GM21515 (cell line): ENCODE data around the gene OXNAD1.

Experiments
- ATAC-seq: cut with Tn5 transposase; IDR thresholded peaks from one replicate; pipeline ENCODE4 v1.9.1; 2021; ENCODE audit not compliant: unreplicated experiment

The OXNAD1 gene, protein sequence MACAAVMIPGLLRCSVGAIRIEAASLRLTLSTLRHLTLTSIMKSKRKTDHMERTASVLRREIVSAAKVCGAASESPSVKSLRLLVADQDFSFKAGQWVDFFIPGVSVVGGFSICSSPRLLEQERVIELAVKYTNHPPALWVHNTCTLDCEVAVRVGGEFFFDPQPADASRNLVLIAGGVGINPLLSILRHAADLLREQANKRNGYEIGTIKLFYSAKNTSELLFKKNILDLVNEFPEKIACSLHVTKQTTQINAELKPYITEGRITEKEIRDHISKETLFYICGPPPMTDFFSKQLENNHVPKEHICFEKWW

DNA sequence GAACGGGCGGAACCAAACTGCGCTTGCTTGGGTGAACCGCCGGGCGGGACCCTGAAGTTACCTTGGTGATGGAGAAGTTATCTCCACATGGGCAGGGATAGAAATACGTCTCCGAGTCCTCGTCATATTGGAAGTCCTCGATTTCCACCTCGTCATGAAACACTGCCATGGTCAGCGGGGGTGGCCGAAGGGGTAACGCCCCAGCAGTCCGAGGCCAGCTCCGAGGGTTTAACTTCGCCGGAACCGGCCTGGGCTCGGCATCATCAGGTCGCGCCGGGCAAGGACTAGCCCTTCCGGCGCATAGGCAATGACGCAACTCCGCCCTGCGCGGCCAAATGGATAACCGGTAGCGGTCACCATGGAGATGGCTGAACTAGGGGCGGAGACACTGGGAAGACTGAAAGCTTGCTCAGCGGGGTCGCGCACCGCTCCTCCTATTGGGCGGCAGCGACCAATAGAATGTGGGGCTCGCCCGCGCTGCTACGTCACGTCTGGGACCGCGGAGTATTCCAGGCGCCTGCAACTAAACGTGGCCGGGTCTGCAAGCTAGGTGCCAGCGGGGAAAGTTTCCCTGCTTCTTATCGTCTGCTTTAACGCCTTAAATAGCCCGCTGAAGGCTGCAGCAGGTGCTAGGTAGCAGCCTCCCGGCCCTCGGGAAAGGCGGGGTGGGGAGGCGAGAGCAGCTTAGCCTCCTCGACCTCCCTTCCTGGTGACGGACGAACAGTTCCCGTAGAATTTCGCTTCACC lies at the start of gene OXNAD1, which contains the start of gene DPH3:
Gene OXNAD1 (plus strand): TSS at position 505 of the 747 bp plus-strand sequence. CDS start 5,741 bp downstream, outside the sequence.
Gene DPH3 (minus strand): TSS at position 236 of the 747 bp plus-strand sequence. CDS start 67 bp downstream, at position 169.
- peak; percentile 98 for ATAC-seq

DNA sequence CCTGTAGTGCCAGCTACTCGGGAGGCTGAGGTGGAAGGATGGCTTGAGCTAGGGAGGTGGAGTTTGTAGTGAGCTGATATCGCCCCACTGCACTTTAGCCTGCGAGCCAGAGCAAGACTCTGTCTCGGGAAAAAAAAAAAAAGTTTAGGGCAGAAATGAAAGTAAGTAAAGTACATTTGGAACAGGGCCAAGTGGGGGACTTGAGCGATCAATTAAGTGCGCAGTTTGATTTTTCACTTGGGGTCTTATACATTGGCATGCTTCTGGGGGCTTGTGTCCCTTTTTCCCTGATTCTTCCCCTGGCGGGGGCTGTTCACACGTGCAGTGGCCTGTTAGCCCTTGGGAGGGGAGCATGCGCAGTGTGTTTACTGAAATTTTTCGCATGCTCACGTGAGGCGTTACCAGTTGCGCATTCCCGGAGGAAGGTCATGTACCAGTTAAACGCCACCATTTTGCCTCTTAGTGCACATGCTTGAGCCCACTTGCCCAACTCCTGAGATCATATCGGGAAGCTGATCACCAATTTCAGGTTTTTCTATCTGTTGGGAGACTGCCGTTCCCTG lies 48.6 kb upstream of the OXNAD1 start:
- no peak for ATAC-seq

DNA sequence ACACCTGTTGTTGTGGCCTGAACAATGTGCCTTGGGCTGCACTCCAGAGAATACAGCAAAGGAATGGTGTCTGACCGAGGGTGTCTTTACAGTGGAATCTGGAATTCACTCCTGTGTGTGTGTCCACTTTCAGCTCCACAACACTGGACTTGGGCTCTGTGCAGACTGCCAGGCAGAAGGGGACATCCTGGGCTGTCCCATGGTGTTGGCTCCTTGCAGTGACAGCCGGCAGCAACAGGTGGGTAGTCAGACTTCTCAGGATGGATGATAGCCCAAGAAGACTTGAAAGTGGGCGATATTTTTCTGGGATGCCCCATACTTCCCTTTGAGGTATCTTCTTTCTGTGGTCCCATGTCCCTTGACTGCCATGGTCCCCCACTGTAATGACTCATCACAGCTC lies 45.2 kb upstream of the OXNAD1 start:
- no peak for ATAC-seq

DNA sequence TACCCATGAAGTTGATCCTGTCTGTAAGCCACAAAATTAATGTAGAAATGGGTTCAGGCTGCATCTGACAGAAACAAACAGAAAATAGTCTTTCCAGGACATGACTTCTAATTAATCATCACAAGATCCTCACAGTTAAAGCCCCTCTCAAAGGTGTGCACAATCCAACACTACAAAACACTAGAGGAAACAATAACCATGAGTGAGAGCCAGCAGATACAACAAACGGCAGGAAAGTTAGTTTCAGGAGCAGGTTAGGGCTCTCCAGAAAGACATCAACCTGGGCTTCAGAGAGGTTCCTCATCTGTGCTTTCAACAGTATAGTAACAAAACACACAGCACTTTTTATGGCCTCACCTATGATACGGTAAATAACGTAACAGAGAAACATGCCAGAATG lies 43.0 kb upstream of the OXNAD1 start:
- ATAC-seq, result no peak

DNA sequence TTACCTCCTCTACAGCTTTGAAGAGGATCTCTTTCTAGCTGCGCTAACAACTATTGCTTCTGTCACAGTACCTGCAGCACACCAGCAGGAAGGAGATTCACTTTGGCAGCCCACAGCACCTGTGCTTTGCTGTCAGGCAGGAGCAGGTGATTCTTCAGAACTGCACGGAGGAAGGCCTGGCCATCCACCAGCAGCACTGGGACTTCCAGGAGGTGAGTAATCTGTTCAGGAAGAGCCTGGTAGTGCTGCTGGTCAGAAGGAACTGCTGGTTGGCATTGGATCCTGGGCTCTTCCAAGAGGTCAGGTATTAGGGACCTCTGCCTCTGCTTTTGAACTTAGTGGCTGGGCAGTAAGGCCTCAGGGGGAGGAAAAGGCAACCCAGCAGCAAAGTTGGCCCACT lies 42.5 kb upstream of the OXNAD1 start:
- no peak for ATAC-seq

DNA sequence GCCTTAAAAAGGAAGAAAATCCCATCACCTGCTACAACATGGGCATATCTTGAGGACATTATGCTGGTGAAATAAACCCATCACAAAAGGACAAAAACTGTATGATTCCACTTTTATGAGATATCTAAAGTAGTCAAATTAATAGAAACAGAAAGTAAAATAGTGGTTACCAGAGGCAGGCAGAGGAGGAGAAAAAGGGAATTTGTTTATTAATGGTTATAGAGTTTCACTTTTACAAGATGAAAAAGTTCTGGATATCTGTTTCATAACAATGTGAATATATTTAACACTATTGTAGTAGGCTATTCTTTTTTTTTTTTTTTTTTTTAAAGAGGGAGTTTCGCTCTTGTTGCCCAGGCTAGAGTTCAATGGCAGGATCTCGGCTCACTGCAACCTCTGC lies 40.7 kb upstream of the OXNAD1 start:
- no peak for ATAC-seq

DNA sequence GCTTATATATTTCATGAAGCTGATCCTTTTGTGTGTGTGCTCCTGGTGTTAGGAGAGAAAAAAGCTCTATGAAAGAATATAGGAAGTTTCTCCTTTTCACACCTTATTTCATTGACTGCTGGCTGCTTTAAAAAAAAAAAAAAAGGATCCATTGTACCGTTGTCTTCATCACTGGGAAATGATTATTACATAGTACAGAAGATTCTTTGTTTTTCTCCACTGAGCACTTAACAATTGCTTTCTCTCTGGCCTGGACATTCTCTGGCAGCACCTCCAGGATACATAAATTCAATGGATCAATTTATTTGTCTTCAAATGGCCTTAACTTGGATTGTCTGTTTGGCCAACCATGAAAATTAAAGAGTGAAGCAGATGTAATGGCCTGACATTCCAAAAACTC lies 37.4 kb upstream of the OXNAD1 start:
- no peak for ATAC-seq

DNA sequence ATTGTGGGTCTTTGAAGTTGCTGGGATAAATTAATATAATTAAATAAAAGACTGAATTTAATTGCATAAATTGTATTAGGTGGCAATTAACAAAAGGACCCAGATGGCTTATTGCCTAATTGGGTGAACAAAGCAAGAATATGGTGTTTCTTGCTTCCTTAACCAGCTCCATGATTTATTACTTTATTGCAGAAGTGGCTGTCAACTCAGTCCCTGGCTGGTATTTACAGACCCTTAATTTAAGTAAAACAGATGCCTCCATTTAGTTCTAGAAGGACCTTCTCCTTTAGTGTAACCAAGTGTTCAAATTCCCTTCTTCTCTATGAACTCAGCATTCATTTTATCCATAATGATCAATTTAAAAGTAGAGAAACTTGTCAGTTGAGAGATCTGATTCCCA lies 35.3 kb upstream of the OXNAD1 start:
- ATAC-seq, result no peak

DNA sequence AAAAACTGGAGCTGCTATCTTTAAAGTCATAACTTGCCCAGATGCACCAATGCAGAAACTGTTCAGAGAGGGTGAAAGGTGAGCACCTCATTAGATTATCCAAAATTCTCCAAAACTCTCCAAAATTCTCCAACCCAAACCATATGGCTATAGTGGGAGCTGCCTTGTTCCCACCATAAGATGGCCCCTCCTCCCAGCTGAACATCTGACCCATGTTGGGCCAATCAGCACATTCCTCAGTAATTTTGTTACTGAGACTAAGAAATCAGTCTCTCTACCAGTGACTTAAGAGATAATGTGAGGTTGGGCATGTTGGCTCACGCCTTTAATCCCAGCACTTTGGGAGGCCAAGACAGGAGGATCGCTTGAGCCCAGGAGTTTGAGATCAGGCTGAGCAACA lies 33.0 kb upstream of the OXNAD1 start:
- ATAC-seq, result no peak

DNA sequence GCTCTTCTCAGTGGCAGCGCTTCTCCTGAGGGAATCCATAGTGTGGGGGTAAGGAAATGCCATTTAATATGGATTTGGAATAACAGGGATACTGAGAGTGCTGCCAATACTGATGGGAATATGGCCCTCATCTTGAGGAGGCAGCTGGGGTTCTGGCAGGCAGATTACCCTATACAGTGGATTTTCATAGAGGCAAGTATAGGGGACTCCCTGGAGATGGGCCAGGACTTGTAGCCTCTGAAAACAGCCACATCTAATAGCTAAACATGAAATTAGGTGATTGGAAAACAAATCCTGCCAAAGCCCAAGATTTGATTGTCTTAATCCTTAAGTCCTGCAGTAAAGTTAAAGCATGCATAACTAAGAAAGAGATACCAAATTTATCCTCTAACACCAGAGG lies 31.2 kb upstream of the OXNAD1 start:
- no peak for ATAC-seq

DNA sequence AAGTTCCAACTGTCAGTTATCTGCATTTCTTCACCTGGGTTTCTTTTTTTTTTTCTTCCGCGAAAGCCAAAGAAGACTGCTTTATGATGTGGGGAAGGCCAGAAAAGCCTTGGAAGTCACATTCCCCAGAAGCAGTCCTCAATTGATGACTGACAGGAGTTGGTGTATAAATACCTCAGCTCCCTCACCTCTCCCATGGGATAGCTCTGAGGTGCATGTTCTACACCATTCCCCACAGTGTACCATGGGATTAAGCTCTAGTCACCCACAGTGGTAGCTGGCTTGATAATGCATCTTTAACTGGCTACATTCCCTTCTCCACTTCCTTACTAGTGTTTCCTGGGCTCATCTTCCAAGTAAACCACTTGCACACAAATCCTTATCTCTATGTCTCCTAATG lies 30.7 kb upstream of the OXNAD1 start:
- ATAC-seq, result no peak

DNA sequence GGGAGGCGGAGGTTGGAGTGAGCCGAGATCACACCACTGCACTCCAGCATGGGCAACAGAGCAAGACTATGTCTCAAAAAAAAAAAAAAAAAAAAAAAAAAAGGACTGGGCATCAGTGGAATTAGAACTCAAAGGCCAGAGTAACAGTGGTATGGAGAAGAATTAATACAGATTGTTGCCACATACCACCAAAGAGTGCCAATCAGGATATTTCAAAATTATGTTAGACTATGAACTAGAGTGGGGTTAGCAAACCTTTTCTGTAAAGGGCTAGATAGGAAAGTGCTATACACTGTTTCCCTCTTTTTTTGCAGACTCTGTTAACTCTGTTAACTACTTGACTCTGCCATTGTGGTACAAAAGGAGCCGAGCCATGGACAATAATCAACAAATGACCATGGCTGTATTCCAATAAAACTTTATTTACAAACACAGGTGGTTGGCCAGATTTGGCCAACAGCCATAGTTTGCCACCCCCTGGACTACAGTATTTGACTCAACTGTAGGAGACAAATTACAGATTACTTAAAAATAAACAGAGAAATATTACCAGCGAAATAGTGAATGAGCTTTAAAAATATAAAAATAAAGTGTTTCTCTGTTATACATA lies 28.9 kb upstream of the OXNAD1 start:
- no peak for ATAC-seq

DNA sequence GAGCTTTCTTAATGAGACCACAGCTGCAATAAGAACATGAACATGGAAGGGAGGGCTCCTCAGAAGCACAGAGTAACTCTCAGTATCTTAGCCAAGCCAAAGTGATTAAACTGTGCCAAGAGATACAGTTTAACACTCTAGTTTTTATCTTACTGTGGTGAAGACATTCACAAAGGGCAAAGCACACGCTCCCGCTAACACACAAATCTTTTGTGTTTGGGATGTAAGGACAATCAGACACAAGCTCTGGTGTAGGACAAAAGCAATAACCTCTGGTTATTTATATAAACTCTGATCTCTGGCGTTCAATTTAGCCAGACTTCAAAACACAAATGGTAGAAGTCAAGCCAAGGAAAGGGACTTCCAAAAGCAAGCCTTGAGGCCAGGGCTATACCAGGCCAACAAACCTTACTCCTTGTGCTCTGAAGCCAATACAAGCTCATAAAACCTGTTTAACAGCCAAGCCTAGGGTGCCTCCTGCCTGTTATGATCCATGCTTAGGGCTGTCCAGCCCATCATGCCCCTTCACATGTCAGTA lies 28.1 kb upstream of the OXNAD1 start:
- no peak for ATAC-seq

DNA sequence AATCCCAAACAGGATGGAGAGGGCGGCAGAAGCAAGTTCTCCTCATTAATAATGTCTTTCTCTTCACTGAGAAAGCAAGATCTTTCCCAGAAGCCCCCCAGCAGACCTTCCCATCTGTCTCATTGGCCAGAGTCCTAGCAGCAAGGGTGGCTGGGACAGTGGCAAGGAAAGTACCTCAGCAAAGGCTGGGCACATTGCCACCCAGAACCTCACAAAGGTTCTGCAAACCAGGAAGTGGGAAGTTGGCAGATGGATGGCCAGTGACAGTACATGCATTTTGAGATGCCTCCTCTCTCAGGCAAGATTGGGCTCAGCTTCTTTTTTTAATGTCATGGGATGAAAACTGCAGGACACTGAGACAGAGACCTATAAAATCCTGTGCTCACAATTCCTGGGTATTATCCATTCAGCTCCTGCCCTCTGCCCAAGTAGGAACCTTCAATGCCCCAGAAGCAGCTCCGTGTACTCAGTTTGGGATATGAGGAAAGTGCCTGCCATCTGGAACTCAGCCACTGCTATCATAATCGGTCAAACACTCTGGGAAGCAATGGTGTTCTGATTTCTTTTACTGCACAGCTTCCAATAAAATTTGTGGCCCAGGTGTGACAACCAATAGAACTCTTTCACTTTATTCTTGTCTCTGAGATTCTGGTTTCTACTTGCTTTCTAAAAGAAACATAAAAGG lies 25.8 kb upstream of the OXNAD1 start:
- no peak for ATAC-seq

DNA sequence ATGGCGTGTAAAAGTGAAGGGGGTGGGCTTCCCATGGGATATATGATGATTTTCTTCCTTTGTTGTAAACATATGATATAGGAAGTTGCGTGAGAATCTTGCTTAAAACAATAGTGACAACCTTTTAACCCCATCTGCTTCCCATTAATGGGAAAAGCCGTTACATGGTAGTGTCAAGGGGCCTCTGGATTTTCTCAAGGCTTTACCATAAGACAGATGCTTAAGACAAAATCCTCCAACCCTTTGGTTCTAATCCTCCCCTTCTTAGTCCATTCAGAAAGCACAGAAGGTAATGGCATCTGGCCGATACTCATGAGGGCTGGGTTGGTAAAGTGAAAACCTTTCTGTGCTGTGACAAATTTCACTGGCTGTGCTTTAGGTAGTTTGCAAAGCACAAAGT lies 25.2 kb upstream of the OXNAD1 start:
- no peak for ATAC-seq

DNA sequence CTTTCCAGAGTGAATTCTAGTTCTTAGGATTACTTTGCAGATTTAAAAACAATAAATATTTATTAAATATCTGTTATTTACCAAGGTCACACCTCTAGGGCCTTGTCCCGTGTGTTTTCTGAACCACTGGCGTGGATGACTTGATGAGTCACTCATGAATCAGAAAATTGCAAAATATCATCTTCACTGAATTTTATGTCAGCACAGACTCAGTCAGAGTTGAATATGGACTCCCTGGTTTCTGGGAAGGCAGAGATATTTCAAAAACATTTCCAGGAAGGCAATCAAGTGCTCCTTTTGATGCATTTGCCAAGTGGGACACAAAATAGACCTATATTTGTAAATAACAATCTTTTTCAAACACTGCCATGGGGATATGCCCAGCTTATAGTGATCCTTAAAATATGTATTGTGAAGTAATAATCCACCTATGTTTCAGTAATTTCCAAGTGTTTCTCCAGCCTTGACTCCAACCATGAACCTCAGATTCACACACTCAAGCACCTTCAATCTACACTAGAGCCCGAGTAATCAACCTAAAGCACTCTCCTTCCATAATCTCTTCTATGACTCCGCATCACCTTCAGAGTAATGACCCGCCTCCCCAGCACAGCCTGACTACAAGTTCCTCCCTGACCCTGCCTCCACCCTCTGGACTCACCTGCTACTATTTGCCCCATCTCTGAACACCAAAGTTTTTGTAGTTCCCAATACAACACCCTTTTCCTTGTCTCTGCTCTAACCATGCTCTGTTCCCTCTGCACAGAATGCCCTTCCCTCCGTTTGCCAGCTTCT lies 24.6 kb upstream of the OXNAD1 start:
- ATAC-seq, result no peak

DNA sequence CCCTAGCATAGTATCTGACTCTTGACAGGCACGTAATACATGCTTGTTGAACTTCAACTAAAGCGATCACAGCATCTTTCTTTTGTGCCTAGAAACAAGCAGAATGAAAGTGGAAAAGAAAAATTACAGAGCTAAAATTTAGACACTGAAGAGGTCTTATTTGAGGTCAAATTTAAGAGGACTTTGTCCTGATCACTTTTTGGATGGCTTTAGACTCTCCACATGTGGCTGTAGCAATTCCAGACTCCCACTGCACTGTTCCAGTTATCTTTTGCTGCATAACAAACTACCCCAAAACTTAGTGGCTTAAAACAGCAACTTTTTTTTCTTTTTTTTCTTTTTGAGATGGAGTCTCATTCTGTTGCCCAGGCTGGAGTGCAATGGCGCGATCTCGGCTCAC lies 23.8 kb upstream of the OXNAD1 start:
- no peak for ATAC-seq

DNA sequence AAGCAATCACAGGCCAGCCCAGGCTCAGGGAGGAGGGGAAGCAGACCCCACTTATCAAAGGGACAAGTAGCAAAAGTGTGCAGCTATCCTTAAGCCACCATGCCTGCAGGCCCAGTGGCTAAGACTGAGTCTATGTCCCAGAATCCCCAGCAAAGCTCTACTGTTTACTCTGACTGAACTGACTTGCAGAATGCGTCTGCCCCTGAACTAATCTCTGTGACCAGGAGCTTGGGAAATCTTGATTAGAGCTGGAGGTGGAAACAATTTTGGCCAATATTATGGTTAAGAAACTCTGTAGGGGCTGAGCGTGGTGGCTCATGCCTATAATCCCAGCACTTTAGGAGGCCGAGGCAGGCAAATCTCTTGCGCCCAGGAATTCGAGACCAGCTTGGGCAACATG lies 22.8 kb upstream of the OXNAD1 start:
- no peak for ATAC-seq

DNA sequence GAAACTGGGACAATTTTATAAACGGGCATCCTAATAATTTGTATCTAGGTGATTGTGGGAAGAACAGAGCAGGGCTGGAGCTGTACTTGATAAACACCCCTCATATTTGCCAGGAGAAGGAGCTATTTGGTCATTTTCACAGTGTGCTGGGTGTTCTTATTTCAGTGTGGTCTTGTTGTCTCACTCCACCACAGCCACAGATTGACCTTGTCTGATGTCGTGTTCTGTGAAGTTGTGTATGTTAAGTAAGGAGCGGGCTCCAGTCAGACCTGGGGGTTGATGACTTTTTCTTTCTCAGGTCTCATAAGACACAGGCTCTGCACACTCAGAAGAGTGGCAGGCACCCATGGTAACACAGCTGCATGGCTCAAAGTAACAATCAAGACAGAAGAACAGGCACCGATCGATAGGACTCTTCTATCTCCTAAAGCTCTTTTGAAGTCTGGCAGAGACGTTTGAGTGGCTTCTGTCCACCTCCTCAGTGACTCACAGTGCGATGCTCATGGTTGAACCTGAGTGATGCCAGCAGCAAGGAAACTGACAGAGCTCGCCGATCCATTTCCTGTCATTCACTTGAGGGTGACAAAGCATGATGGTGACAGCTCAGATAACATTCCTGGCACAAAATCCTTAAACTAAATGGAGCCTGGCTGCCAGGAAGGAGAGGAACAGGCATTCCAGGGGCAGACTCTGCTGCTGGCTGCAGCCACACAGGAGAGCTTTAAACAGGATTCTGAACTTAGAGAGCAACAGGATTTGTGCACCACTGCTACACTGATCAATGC lies 21.1 kb upstream of the OXNAD1 start:
- ATAC-seq, result no peak
